GM12873 (cell line): Measurements from ENCODE around the gene GARRE1.

ENCODE experiments used
- TF ChIP-seq, protein P1 (sequence below): IDR thresholded peaks from 2 replicates; pipeline ENCODE4 v1.5.1; 2012; ENCODE audit warnings: low read depth, mild to moderate bottlenecking, moderate library complexity, low read length, control low read depth; ENCODE audit not compliant: insufficient read depth; ENCODE audit errors: missing control alignments

The GARRE1 gene

DNA sequence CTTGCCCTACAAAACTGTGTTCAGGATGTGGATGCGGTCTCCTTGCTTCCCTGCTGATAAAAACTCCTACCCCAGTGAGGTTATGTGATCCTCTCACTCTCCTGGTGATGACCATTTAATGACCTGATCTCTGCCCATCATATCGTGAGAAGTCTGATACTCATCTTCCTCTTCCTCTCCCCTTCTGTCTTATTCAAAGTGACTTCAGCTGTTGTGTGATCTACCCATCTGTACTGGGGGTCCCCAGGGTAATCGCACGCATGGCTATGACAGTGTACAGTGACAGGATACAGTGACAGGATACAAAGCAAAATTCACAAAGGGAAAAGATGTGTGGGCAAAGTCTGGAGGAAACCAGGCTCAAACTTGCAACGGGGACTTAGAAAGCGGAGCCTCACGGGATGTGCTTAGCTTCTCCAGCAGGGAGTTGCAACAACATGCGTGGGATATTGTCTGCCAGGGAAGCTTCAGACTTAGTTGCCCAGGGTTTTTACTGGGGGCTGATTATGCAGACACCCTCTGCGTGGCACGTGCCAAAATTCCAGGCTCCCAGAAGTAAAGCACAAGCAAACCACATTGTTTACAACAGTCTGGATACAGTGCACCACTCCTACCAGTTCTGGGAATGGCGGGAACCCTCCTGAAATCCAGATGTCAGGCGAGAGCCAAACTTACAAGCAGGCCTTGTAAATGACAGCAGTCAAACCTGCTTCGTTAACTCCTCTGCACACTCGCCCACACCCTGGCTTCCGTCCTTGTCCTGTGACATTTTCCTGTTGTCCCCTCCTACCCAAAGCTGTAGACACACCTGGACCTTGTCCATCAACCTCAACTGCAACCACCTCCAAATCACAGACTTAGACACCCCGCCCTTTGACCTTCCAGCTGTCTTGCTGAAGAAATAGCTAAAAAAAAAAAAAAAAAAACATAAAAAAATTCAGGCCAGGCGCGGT lies 18.0 kb upstream of the GARRE1 start:
- TF ChIP-seq, protein P1, sequence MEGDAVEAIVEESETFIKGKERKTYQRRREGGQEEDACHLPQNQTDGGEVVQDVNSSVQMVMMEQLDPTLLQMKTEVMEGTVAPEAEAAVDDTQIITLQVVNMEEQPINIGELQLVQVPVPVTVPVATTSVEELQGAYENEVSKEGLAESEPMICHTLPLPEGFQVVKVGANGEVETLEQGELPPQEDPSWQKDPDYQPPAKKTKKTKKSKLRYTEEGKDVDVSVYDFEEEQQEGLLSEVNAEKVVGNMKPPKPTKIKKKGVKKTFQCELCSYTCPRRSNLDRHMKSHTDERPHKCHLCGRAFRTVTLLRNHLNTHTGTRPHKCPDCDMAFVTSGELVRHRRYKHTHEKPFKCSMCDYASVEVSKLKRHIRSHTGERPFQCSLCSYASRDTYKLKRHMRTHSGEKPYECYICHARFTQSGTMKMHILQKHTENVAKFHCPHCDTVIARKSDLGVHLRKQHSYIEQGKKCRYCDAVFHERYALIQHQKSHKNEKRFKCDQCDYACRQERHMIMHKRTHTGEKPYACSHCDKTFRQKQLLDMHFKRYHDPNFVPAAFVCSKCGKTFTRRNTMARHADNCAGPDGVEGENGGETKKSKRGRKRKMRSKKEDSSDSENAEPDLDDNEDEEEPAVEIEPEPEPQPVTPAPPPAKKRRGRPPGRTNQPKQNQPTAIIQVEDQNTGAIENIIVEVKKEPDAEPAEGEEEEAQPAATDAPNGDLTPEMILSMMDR, result no peak

DNA sequence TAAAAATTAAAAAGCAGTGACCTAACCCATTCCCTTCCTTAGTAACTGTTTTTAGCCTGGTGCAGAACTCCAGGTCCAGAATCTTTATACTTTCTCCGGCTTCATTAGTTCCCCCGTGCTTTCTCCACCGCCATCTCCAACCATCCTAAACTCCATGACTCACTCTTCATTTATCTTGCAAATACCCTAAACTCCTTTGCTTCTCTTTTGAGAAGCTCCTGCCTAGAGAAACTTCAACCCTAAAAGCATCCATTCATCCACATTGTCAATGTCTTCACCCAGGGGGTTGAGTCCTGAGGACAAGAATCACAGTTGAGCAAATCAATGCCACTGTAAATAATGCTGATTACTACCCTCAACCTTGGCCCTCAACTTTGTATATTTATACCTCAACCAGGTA lies 17.1 kb upstream of the GARRE1 start:
- TF ChIP-seq, protein P1, result no peak

DNA sequence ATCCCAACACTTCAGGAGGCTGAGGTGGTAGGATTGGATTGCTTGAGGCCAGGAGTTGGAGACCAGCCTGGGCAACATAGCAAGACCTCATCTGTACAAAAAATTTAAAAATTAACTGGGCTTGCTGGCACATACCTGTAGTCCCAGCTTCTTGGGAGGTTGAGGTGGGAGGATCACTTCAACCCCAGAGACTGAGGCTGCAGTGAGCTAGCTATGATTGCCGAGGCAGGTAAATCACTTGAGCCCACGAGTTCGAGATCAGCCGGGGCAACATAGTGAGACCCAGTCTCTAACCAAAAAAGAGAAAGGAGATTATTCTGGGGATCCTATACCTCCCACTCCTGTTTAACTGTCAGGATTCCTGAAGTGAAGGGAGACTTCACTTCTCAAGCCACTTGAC lies 16.4 kb upstream of the GARRE1 start:
- TF ChIP-seq, protein P1, result no peak

DNA sequence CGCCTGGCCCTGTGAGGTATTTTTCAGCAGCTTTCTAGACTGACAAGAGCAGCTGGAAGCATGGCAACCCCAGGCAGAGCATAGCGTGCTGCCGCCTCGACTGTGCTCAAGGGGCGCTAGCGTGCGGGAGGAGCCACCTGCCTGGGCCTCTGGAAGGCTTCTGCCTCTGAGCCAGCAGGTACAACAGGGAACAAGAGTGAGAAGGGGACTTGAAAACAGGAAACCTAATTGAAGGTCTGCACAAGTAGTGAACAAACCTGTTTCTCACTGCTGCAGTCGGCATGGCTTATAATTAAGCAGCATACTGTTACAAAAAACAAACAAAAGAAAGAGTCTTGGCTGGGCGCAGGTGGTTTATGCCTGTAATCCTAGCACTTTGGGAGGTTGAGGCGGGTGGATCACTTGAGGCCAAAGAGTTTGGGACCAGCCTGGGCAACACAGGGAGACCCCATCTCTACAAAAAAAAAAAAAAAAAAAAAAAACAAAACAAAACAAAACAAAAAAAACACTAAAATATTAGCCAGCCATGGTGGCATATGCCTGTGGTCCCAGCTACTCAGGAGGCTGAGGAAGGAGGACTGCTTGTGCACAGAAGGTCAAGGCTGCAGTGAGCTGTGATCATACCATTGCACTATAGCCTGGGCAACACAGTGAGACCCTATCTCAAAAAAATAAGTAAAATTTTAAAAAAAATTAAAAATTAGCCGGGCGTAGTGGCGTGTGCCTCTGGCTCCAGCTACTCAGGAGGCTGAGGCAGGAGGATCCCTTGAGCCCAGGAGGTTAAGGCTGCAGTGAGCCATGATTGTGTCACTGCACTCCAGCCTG lies 12.6 kb upstream of the GARRE1 start:
- TF ChIP-seq, protein P1, result peak; percentile 78

DNA sequence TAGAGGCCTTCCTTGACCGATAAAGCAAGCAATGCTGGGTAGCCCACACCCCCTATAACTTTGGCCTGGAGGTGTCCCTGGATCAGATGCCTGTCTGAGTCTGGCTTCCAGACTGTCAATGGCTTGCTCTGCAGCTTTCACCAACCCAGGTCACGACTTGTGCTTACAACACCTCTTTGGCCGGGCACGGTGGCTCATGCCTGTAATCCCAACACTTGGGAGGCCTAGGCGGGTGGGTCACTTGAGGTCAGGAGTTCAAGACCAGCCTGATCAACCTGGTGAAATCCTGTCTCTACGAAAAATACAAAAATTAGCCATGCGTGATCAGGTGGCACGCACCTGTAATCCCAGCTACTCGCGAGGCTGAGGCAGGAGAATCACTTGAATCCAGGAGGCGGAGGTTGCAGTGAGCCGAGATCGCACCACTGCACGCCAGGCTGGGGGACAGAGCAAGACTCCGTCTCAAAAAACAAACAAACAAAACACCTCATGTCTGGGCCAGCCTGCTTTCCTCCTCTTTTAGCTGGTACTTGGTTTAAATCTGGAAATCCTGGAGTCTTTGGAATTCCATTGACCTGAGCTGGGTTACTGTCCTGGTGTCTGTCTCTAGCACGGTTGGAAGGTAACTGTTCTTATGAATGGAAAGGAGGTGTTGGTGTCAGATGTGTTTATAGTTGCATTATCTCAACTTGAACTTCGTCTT lies 10.3 kb upstream of the GARRE1 start:
- TF ChIP-seq, protein P1, result no peak

DNA sequence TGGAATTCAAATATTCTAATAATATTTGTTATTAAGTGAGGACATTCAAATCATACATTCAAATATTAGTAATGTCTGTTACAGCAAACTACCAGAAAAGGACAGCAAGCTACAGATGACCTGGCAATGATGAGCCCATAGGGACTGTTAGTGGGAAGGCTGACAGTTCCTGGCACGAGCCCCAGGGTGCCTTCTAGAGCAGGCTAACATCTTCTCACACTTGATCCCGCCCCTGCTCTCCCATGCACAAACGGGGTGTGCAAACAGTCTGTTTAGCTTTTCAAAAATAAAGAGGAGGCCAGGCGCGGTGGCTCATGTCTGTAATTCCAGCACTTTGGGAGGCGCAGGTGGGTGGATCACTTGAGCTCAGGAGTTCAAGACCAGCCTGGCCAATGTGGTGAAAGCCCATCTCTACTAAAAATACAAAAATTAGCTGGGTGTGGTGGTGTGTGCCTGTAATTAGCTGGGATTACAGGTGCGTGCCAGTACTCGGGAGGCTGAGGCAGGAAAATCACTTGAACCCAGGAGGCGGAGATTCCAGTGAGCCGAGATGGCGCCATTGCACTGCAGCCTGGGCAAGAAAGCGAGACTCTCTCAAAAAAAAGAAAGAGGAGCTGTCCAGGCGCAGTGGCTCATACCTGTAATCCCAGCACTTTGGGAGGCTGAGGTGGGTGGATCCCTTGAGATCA lies 9.6 kb upstream of the GARRE1 start:
- TF ChIP-seq, protein P1, result no peak
